SK-N-SH (cell line): ENCODE results near the gene PLEKHA6. TPM values are rescaled to one million over a fixed set of nuclear protein-coding genes. Genes with fewer than 3 reads are reported as not detected.

Source experiments
- CTCF ChIA-PET: fragments of 300-600, 350-600 bp; formaldehyde crosslinking; extraction: SDS; loops from one replicate; lab custom pipeline; 2021; lab: Yijun Ruan, JAX
- POLR2A ChIA-PET: fragments of 350-600 bp; sonication (Branson Sonifier 250); formaldehyde crosslinking; extraction: SDS; loops from one replicate; lab custom pipeline; 2020; ENCODE audit warnings: antibody characterized with exemption, inconsistent platforms; lab: Yijun Ruan, JAX
- DNase-seq: peaks from one replicate; pipeline ENCODE4 v3.0.0; 2012
- H2AFZ ChIP-seq: fragments of 200-600 bp; sonication (generic); 2 replicates; pipeline ENCODE4 v1.8.1; 2016; ENCODE audit warnings: antibody characterized with exemption, mild to moderate bottlenecking, low read depth
- H3F3A ChIP-seq: fragments of 200-600 bp; sonication (generic); replicated peaks from 2 replicates; pipeline ENCODE3; 2016; ENCODE audit warnings: antibody characterized with exemption, mild to moderate bottlenecking; ENCODE audit not compliant: insufficient read depth
- H3K27ac ChIP-seq, 2 experiments: fragments of 200-500 bp in 1 of 2; fragments of 200-600 bp in 1 of 2; sonication (Bioruptor generic) in 1 of 2; sonication (generic), shearing (Covaris generic) in 1 of 2; 2 replicates each; pipeline versions ENCODE4 v1.5.1 to v1.6.1; 2014 to 2016; ENCODE audit warnings: low read depth in 2 of 2, inconsistent platforms in 1 of 2, low read length in 1 of 2, mild to moderate bottlenecking in 1 of 2, mixed read lengths in 1 of 2
- H3K27me3 ChIP-seq: fragments of 200-600 bp; sonication (generic), shearing (Covaris generic); 2 replicates; pipeline ENCODE4 v1.6.1; 2016; ENCODE audit warnings: mixed run types; ENCODE audit not compliant: insufficient read depth
- H3K36me3 ChIP-seq, 2 experiments: fragments of 200-500 bp in 1 of 2; fragments of 200-600 bp in 1 of 2; sonication (Bioruptor generic) in 1 of 2; sonication (generic) in 1 of 2; replicated peaks in 1 of 2; 2 replicates each; pipeline versions ENCODE3 to v1.5.1; 2014 to 2016; ENCODE audit warnings: low read length in 1 of 2, mild to moderate bottlenecking in 1 of 2; ENCODE audit not compliant: insufficient read depth in 2 of 2, control insufficient read depth in 1 of 2
- H3K4me1 ChIP-seq, 2 experiments: fragments of 200-500 bp in 1 of 2; fragments of 200-600 bp in 1 of 2; sonication (Bioruptor generic) in 1 of 2; sonication (generic), shearing (Covaris generic) in 1 of 2; 2 replicates each; pipeline versions ENCODE4 v1.5.1 to v1.6.1; 2014 to 2016; ENCODE audit warnings: low read depth in 1 of 2, low read length in 1 of 2, mixed run types in 1 of 2; ENCODE audit not compliant: insufficient read depth in 2 of 2, control insufficient read depth in 1 of 2
- H3K4me2 ChIP-seq: fragments of 200-600 bp; sonication (generic), shearing (Covaris generic); 2 replicates; pipeline ENCODE4 v1.6.1; 2017; ENCODE audit warnings: mixed run types
- H3K4me3 ChIP-seq, 2 experiments: fragments of 200-500 bp in 1 of 2; fragments of 200-600 bp in 1 of 2; sonication (Bioruptor generic) in 1 of 2; sonication (generic), shearing (Covaris generic) in 1 of 2; 2 replicates each; pipeline versions ENCODE4 v1.5.1 to v1.8.1; 2014 to 2016; ENCODE audit warnings: low read depth in 2 of 2, inconsistent platforms in 1 of 2, low read length in 1 of 2, mild to moderate bottlenecking in 1 of 2, mixed read lengths in 1 of 2, moderate library complexity in 1 of 2
- H3K79me2 ChIP-seq: fragments of 200-600 bp; sonication (generic); 2 replicates; pipeline ENCODE4 v1.8.1; 2017; ENCODE audit warnings: mild to moderate bottlenecking; ENCODE audit not compliant: insufficient read depth
- H3K9ac ChIP-seq: fragments of 200-600 bp; sonication (generic); 2 replicates; pipeline ENCODE4 v1.6.1; 2017; ENCODE audit warnings: mixed run types
- H3K9me2 ChIP-seq: fragments of 200-600 bp; sonication (generic); 2 replicates; pipeline ENCODE4 v1.6.1; 2017; ENCODE audit warnings: mixed run types
- H3K9me3 ChIP-seq: fragments of 200-600 bp; sonication (generic); 2 replicates; pipeline ENCODE4 v1.6.1; 2017; ENCODE audit warnings: mixed run types, mild to moderate bottlenecking, moderate library complexity
- H4K20me1 ChIP-seq: fragments of 200-600 bp; sonication (generic); 2 replicates; pipeline ENCODE4 v1.6.1; 2017; ENCODE audit warnings: mild to moderate bottlenecking, mixed run types; ENCODE audit not compliant: insufficient read depth
- CHD2 ChIP-seq: fragments of 150-350 bp; IDR thresholded peaks from 2 replicates; pipeline ENCODE4 v1.6.1; 2018; ENCODE audit warnings: low read length; ENCODE audit not compliant: partially characterized antibody
- EP300 ChIP-seq, 2 experiments: IDR thresholded peaks; 2 replicates each; pipeline versions ENCODE4 v1.4.0 to v1.6.1; 2012; ENCODE audit warnings: borderline replicate concordance in 1 of 2, low read depth in 1 of 2, low read length in 1 of 2
- FOXJ3 ChIP-seq: sonication (generic); formaldehyde crosslinking; IDR thresholded peaks from 2 replicates; pipeline ENCODE4 v1.5.1; 2020; ENCODE audit warnings: mild to moderate bottlenecking, missing genetic modification reagents
- GABPA ChIP-seq: IDR thresholded peaks from 2 replicates; pipeline ENCODE4 v1.4.0; 2012; ENCODE audit warnings: low read depth, mild to moderate bottlenecking
- GATA2 ChIP-seq: sonication (generic); formaldehyde crosslinking; IDR thresholded peaks from 2 replicates; pipeline ENCODE4 v1.5.0; 2020; ENCODE audit warnings: mild to moderate bottlenecking, missing genetic modification reagents
- JUND ChIP-seq: IDR thresholded peaks from 2 replicates; pipeline ENCODE4 v1.4.0; 2012
- MAX ChIP-seq: IDR thresholded peaks from 2 replicates; pipeline ENCODE4 v1.4.0; 2012; ENCODE audit warnings: low read depth
- MEF2A ChIP-seq: IDR thresholded peaks from 2 replicates; pipeline ENCODE4 v1.4.0; 2012; ENCODE audit warnings: low read depth, borderline replicate concordance
- MXI1 ChIP-seq: IDR thresholded peaks from 2 replicates; pipeline ENCODE4 v1.6.1; 2012; ENCODE audit warnings: mild to moderate bottlenecking, low read depth, low read length, improper control_type of control experiment
- NRF1 ChIP-seq: IDR thresholded peaks from 2 replicates; pipeline ENCODE4 v1.6.1; 2012; ENCODE audit warnings: low read depth, mild to moderate bottlenecking, low read length
- PBX3 ChIP-seq: IDR thresholded peaks from 2 replicates; pipeline ENCODE4; 2012
- RAD21 ChIP-seq: IDR thresholded peaks from 2 replicates; pipeline ENCODE4 v1.6.1; 2012; ENCODE audit warnings: mild to moderate bottlenecking, low read length
- RCOR1 ChIP-seq: fragments of 150-350 bp; IDR thresholded peaks from 2 replicates; pipeline ENCODE4 v1.6.1; 2017; ENCODE audit warnings: antibody characterized with exemption, low read length
- RFX5 ChIP-seq: IDR thresholded peaks from 2 replicates; pipeline ENCODE4 v1.6.1; 2012; ENCODE audit warnings: mild to moderate bottlenecking, improper control_type of control experiment, low read length
- RXRA ChIP-seq: IDR thresholded peaks from 2 replicates; pipeline ENCODE4 v1.4.0; 2012; ENCODE audit warnings: low read depth, mild to moderate bottlenecking, borderline replicate concordance
- SMC3 ChIP-seq: IDR thresholded peaks from 2 replicates; pipeline ENCODE4 v1.6.1; 2012; ENCODE audit warnings: low read depth, low read length, improper control_type of control experiment
- TCF12 ChIP-seq: IDR thresholded peaks from 2 replicates; pipeline ENCODE4 v1.4.0; 2012
- TEAD4 ChIP-seq: IDR thresholded peaks from 2 replicates; pipeline ENCODE4 v1.4.0; 2012; ENCODE audit warnings: mild to moderate bottlenecking, borderline replicate concordance; ENCODE audit not compliant: insufficient read depth
- YY1 ChIP-seq: IDR thresholded peaks from 2 replicates; pipeline ENCODE4 v1.4.0; 2012; ENCODE audit warnings: low read depth, mild to moderate bottlenecking
- ZBTB33 ChIP-seq: IDR thresholded peaks from 2 replicates; pipeline ENCODE4 v1.4.0; 2012; ENCODE audit warnings: low read depth, borderline replicate concordance
- WGBS: methylation state at CpG from one replicate; pipeline ENCODE4 v1.1.6; 2017; ENCODE audit warnings: low lambda C conversion rate; 5-methylcytosine and 5-hydroxymethylcytosine counted together
- polyA plus RNA-seq, 3 experiments: library from polyadenylated mRNA; depleted of rRNA; stranded (reverse); fragments of >200 nt; gene quantifications; 2 replicates each; pipeline ENCODE4 v1.2.3, GENCODE V29; 2012
- TF ChIP-seq, protein P1 (sequence below): fragments of 200-600 bp; sonication (generic); IDR thresholded peaks from 2 replicates; pipeline ENCODE4 v1.6.1; 2017; ENCODE audit warnings: antibody characterized with exemption, mild to moderate bottlenecking, moderate library complexity

Gene PLEKHA6
- polyA plus RNA-seq, 1 of the 3 experiments (the other 2 are of a cell fraction), result 1.2 TPM

- POLR2A ChIA-PET, result interaction anchor here (0.6 to 3.8 kb wide), 6 partner anchors 9 to 85 kb away, joined by 3 to 25 read pairs (median 4); partner anchors contain the start of gene PLEKHA6
- Histone ChIP-seq H2AFZ (no peak overlapping the region), H3K9ac (no peak overlapping the region), H3K4me1 (peaks cover 9 to 59% of the 10 kb centered on the region in 2 experiments; a peak in 2 of 4 replicates), H3K4me3 (no peak overlapping the region), H3F3A (no peaks in the 10 kb centered on the region), H3K9me2 (no peaks in the 10 kb centered on the region), H3K27ac (peak overlapping the region in 1 of 2 experiments; percentile 89; a peak in 2 of 4 replicates), H3K27me3 (no peaks in the 10 kb centered on the region), H3K4me2 (no peak overlapping the region), H3K36me3 (no peaks in the 10 kb centered on the region), H4K20me1 (no peaks in the 10 kb centered on the region), H3K79me2 (no peaks in the 10 kb centered on the region), H3K9me3 (no peaks in the 10 kb centered on the region)
- CTCF ChIA-PET, result interaction anchor here (0.9 to 8.0 kb wide), 3 partner anchors 12 to 61 kb away, joined by 3 to 75 read pairs (median 15); partner anchors contain the start of gene PLEKHA6
- TF ChIP-seq ZBTB33, result no peak
- peak; percentile 20; the same call in 1 of the 2 replicates for TF ChIP-seq RAD21
- TF ChIP-seq GABPA, result no peak
- no peak for TF ChIP-seq NRF1
- no peak for TF ChIP-seq SMC3
- TF ChIP-seq MAX, result no peak
- no peak for TF ChIP-seq MEF2A
- no peak for TF ChIP-seq RXRA
- TF ChIP-seq, protein P1, sequence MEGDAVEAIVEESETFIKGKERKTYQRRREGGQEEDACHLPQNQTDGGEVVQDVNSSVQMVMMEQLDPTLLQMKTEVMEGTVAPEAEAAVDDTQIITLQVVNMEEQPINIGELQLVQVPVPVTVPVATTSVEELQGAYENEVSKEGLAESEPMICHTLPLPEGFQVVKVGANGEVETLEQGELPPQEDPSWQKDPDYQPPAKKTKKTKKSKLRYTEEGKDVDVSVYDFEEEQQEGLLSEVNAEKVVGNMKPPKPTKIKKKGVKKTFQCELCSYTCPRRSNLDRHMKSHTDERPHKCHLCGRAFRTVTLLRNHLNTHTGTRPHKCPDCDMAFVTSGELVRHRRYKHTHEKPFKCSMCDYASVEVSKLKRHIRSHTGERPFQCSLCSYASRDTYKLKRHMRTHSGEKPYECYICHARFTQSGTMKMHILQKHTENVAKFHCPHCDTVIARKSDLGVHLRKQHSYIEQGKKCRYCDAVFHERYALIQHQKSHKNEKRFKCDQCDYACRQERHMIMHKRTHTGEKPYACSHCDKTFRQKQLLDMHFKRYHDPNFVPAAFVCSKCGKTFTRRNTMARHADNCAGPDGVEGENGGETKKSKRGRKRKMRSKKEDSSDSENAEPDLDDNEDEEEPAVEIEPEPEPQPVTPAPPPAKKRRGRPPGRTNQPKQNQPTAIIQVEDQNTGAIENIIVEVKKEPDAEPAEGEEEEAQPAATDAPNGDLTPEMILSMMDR, result no peak
- TF ChIP-seq CHD2, result peak; percentile 34
- TF ChIP-seq MXI1, result peak; percentile 92
- TF ChIP-seq YY1, result no peak
- TF ChIP-seq TEAD4, result no peak
- TF ChIP-seq RCOR1, result peak; percentile 67
- peak in 1 of 2 experiments; percentile 87; a peak in 2 of 4 replicates for TF ChIP-seq EP300 (IDR thresholded peaks at IDR 0.05; ENCODE audit: borderline replicate concordance in 1 of 2, low read depth in 1 of 2, low read length in 1 of 2)
- no peak for TF ChIP-seq RFX5
- no peak; the same call in 1 of the 2 replicates for TF ChIP-seq TCF12
- 0 out of 2 replicates have a peak, but pooled peaks have one; percentile 60 for TF ChIP-seq FOXJ3
- peak; percentile 77 for TF ChIP-seq GATA2 (CRISPR knock-in tag)
- no peak for TF ChIP-seq JUND
- TF ChIP-seq PBX3, result no peak
- WGBS, result 24% methylated on average over 5 of the region's 6 CpGs
- DNase-seq, result peak; percentile 80
Observed at GRCh38 chr1:204348722-204349121, 11.0 kb downstream of the PLEKHA6 start.
